ENCODE data around the gene CD38.
"Not testable (repeated sequence)": the region's sequence is repeated elsewhere in the genome, so short reads cannot be mapped to it uniquely, and the experiment has no call there.

CD38 gene

DNA sequence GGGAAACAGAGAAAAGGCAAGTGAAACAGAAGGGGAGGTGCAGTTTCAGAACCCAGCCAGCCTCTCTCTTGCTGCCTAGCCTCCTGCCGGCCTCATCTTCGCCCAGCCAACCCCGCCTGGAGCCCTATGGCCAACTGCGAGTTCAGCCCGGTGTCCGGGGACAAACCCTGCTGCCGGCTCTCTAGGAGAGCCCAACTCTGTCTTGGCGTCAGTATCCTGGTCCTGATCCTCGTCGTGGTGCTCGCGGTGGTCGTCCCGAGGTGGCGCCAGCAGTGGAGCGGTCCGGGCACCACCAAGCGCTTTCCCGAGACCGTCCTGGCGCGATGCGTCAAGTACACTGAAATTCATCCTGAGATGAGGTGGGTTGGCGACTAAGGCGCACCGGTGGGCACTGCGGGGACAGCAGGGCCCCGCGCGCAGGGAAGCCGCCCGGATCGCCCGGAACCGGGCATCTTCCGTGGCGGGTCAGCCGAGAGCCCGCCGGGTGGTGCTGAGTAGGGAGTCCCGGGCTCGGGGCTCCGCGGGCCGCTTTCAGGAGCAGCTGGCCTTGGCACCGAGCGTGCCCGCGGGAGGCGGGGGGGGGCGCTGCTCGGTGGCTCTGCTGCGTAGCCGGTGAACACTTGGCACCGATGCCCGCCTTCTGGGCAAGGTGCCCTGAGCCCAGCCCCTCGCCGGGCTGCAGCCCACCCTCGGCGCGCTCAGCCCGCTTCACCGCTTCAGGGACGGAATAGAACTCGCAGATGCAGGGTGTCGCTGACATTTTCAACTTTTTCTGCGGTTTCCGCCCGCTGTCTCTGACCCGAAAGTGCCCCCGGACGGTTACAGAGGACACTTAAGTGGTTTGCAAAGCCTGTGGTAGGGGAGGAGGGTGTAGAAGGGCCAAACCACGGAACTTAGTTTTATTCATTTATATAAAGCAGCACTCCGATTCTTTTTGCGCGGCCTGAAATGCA is at the start of gene CD38:
TSS of gene CD38 (plus strand) at position 40 of the 953 bp plus-strand sequence. CDS start at position 127, 87 bp downstream.
- DNase-seq (ENCODE audit: low spot score), result peak; percentile 27

GRCh38 chr4:15729910-15730533 is 48.1 kb upstream of the CD38 start:
- peak; percentile 47 for DNase-seq (ENCODE audit: low spot score)

DNA sequence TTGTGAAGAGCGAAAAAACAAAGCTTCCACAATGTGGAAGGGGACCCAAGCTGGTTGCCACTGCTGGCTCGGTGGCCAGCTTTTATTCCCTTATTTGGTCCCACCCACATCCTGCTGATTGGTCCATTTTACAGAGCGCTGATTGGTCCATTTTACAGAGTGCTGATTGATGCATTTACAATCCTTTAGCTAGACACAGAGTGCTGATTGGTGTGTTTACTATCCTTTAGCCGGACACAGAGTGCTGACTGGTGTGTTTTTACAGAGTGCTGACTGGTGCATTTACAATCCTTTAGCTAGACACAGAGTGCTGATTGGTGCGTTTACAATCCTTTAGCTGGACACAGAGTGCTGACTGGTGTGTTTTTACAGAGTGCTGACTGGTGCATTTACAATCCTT is 45.1 kb upstream of the CD38 start:
- DNase-seq (ENCODE audit: low spot score), result not testable (repeated sequence)

DNA sequence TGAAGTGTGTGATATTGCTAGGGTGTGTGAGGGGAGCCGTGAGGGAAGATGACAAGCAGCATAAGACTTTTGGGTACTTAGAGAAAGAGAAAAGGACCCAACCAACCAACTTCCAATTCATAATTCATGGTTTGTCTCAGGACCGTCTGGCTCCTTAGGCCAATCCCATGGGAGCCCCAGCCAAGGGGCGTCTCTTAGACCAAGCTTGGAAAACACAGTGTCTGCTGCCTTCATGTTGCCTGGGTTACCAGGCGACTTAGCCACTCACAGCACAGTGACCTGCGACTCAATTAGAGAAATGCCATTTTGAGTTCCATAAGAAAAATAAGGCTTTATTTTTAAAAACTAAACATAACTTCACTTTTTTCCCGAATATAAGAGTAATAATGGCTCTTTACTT is 42.6 kb upstream of the CD38 start:
- DNase-seq (ENCODE audit: low spot score), result no peak

GRCh38 chr4:15736514-15737050 is 41.5 kb upstream of the CD38 start:
- no peak for DNase-seq (ENCODE audit: low spot score)

DNA sequence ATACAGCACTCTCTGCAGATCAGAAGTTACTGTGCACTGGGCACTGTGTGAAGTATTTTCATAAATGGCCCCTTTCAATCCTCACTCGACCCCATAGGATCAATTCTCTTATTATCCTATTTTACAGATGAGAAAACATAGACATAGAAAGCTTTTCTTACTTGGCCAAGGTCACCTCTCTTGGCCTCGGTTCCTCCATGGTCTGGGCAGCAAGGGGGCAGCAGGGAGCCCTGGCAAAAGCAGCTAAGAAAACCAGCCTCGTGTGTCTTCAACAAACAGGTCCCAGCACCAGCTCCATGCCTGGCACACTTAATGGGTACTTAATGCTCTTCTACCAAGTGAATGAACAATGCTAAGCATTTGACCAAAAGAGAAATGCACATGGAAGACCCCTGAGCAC is 40.9 kb upstream of the CD38 start:
- no peak for DNase-seq (ENCODE audit: low spot score)

DNA sequence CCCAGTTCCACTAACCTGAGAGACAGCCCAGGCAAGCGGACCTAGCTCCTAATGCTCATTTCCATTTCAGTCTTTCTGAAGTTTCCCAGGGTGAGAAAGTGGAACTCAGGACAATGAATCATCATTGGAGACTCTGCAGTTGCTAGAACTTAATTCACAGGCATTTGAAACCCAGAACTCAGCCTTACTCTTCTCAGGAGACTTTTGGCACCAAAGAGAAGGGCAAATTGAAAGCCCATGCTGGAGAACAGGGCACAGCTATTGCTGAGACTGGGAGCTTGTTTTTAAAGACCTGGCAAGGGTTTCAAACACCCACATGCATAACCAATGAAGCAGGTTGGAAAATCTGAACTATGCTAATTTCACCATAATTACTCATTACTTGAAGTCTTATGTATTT is 39.3 kb upstream of the CD38 start:
- no peak for DNase-seq (ENCODE audit: low spot score)

DNA sequence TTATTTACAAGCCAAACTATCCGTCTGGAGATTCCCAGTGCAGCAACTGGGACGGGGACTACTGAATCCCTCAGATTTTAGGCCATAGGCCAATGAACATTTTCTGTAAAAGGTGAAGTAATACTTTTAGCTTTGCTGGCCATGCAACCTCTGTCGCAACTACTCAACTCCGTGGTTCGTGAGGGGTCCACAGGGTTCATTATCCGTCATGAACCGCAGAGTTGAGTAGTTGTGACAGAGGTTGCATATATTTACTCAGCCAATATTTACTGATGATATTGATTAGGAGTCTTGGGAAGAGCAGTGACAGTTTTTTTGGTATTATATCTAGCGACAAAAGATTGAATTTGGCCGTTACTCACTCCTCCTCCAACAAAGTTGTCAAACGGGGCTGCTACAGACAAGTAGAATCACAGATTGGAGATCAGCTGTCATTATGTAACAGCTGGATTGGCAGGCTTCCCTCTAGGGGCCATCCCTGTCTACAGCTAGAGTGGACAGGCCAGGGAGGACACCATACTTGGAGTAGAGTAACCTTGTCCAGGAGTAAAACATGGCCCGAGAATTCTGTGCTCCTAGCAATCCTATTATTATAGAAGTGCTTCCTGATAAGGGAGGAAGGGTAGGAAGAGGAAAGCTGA is 37.2 kb upstream of the CD38 start:
- no peak for DNase-seq (ENCODE audit: low spot score)

- DNase-seq (ENCODE audit: low spot score), result no peak
Measured at GRCh38 chr4:15742083-15742582, 36.0 kb upstream of the CD38 start.

GRCh38 chr4:15742637-15743036 is 35.5 kb upstream of the CD38 start:
- DNase-seq (ENCODE audit: low spot score), result no peak

DNA sequence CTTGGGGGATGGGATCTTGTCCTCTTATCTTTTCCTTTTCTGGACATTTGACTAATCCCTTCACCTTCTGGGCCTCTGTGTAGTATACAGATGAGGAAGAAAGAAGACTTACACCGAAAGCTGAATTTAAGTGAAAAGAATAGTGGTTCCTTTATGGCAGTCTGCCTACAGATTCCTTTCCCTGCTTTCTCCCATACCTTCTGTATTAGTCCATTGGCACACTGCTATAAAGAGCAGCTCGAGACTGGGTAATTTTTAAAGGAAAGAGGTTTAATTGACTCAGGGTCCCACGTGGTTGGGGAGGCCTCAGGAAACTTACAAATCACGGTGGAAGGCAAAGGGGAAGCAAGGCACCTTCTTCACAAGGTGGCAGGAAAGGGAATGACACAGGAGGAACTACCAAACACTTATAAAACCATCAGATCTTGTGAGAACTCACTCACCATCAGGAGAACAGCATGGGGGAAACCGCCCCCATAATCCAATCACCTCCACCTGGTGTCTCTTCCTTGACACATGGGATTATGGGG is 34.0 kb upstream of the CD38 start:
- no peak for DNase-seq (ENCODE audit: low spot score)

- DNase-seq (ENCODE audit: low spot score), result no peak
Measured at GRCh38 chr4:15746110-15746509, 32.0 kb upstream of the CD38 start.

GRCh38 chr4:15749001-15749400 is 29.1 kb upstream of the CD38 start:
- DNase-seq (ENCODE audit: low spot score), result no peak

DNA sequence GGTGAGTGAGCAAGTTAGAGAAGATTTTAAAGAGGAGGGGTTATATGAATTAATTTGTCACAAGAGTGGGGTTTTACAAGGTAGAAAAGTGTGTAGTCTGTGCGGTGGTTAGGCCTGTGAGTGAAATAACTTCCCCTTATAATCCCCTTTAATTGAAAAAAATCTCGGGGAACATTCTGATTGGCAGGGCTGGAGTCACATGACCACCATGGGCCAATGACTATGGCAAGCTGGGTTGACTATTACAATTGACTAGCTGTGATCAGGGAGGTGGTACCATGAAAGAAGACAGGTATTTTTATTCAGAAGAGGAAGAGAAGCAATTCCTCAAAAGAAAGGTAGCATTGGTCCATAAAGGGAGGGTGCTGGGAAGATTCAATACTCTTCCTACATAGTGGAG is 27.0 kb upstream of the CD38 start:
- DNase-seq (ENCODE audit: low spot score), result no peak

- no peak for DNase-seq (ENCODE audit: low spot score)
Measured at GRCh38 chr4:15753081-15753480, 25.0 kb upstream of the CD38 start.

DNA sequence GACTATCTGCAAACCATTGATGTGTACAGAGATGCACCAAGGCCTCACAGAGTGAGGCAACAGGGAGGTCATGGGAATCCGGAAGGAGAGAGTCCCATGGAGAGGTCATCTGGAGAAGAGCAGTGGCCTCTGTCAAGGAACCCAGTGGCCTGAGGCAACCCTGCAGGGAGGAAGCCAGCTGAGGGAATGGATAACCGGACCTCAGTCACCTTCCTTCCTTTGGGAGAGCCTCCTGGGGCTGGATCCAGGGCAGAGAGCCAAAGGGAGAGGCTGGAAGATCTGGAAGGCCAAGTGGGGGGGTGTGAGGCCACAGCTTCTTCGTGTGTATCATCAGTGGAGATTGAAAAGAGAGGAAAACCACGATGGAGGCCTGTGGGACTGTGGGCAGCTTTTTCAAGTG is 24.3 kb upstream of the CD38 start:
- no peak for DNase-seq (ENCODE audit: low spot score)

GRCh38 chr4:15754323-15754722 is 23.8 kb upstream of the CD38 start:
- DNase-seq (ENCODE audit: low spot score), result no peak

- no peak for DNase-seq (ENCODE audit: low spot score)
Measured at GRCh38 chr4:15755321-15756155, 22.6 kb upstream of the CD38 start.

- no peak for DNase-seq (ENCODE audit: low spot score)
Measured at GRCh38 chr4:15756361-15756861, 21.7 kb upstream of the CD38 start.

DNA sequence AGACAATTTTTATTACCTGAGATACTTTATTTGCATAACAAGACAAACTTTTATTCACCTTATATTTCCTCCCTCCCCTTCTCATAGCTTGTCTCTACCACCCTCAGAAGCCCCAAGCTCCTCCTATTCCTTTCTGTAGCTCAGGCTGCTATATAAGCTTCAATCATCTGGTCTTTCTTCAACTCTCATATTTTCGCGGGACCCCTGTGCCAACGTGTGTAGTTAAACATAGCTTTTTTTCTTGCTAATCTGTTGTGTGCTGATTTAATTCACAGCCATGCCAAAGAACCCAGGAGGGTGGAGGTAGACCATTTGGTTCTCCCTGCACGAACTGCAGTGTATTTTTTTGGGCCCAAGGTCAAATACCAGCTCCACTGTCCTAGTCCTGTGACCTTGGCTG is 21.1 kb upstream of the CD38 start:
- no peak for DNase-seq (ENCODE audit: low spot score)

DNA sequence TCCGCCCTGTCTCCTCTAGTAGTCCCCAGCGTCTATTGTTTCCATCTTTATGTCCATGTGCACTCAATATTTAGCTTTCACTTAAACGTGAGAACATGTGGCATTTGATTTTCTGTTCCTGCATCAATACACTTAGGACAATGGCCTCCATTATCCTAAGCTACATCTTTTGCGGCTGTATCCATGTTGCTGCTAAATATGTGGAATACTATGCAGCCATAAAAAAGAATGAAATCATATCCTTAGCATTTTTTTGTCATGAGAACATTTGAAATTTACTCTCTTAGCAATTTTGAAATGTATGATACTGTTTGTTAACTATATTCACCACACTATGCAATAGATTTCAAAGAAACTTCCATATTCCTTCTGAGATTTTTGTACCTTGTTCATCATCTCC is 19.8 kb upstream of the CD38 start:
- DNase-seq (ENCODE audit: low spot score), result no peak
